Measurements from ENCODE around the gene NEURL1. TPM values are rescaled to one million over a fixed set of nuclear protein-coding genes. Genes with fewer than 3 reads are reported as not detected.
A peak's percentile ranks its signal among the peaks of the same experiment; 100 is the strongest.

The NEURL1 gene
- total RNA-seq, 4 donors from 2014 or later = 40.4 to 51.8 (median 45.8) TPM

GRCh38 chr10:103637011-103637410 lies 143.5 kb downstream of the NEURL1 start:
- H3K4me1 ChIP-seq = peaks cover 0 to 26% (median 0%) of the 10 kb centered on the region in 4 donors
- TF ChIP-seq POLR2A (IDR thresholded peaks at IDR 0.05) = no peak
- TF ChIP-seq, protein P1, sequence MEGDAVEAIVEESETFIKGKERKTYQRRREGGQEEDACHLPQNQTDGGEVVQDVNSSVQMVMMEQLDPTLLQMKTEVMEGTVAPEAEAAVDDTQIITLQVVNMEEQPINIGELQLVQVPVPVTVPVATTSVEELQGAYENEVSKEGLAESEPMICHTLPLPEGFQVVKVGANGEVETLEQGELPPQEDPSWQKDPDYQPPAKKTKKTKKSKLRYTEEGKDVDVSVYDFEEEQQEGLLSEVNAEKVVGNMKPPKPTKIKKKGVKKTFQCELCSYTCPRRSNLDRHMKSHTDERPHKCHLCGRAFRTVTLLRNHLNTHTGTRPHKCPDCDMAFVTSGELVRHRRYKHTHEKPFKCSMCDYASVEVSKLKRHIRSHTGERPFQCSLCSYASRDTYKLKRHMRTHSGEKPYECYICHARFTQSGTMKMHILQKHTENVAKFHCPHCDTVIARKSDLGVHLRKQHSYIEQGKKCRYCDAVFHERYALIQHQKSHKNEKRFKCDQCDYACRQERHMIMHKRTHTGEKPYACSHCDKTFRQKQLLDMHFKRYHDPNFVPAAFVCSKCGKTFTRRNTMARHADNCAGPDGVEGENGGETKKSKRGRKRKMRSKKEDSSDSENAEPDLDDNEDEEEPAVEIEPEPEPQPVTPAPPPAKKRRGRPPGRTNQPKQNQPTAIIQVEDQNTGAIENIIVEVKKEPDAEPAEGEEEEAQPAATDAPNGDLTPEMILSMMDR (IDR thresholded peaks at IDR 0.05) = no peak
- H3K4me3 ChIP-seq = no peak overlapping the region
- peak overlapping the region in 3 of 4 donors; percentile 52 to 82 (median 57) for H3K27ac ChIP-seq
- H3K36me3 ChIP-seq = no peaks in the 10 kb centered on the region
- H3K27me3 ChIP-seq = no peaks in the 10 kb centered on the region
- DNase-seq = no peak
- H3K9me3 ChIP-seq = no peaks in the 10 kb centered on the region

GRCh38 chr10:103637927-103638557 lies 144.5 kb downstream of the NEURL1 start:
- peak in 1 of 3 donors; percentile 64 for DNase-seq
- H3K9me3 ChIP-seq = no peaks in the 10 kb centered on the region
- no peak overlapping the region for H3K4me3 ChIP-seq
- H3K27ac ChIP-seq = peak overlapping the region; percentile 22 to 82 (median 54)
- no peak for TF ChIP-seq POLR2A (IDR thresholded peaks at IDR 0.05)
- TF ChIP-seq, protein P1 (IDR thresholded peaks at IDR 0.05) = no peak
- H3K36me3 ChIP-seq = no peaks in the 10 kb centered on the region
- H3K27me3 ChIP-seq = no peaks in the 10 kb centered on the region
- H3K4me1 ChIP-seq = peaks cover 0 to 26% (median 0%) of the 10 kb centered on the region in 4 donors

GRCh38 chr10:103638948-103639347 lies 145.4 kb downstream of the NEURL1 start:
- peak overlapping the region in 1 of 4 donors; percentile 82 for H3K27ac ChIP-seq
- H3K4me3 ChIP-seq = no peak overlapping the region
- H3K36me3 ChIP-seq = no peaks in the 10 kb centered on the region

GRCh38 chr10:103640436-103641181 lies 147.1 kb downstream of the NEURL1 start:
- peak overlapping the region in 2 of 4 donors; percentile 16 for H3K27ac ChIP-seq

More at GRCh38 chr10:103638948-103639347, 145.4 kb downstream of the NEURL1 start:
- Histone ChIP-seq H3K27me3 (no peaks in the 10 kb centered on the region), H3K9me3 (no peaks in the 10 kb centered on the region), H3K4me1 (peaks cover 0 to 26% (median 0%) of the 10 kb centered on the region in 4 donors)
- TF ChIP-seq, protein P1 (IDR thresholded peaks at IDR 0.05) = no peak
- TF ChIP-seq POLR2A (IDR thresholded peaks at IDR 0.05) = no peak
- DNase-seq = no peak

GRCh38 chr10:103641326-103641725 lies 147.8 kb downstream of the NEURL1 start:
- peaks cover 0 to 40% (median 0%) of the 10 kb centered on the region in 4 donors for H3K4me1 ChIP-seq

More at GRCh38 chr10:103640436-103641181, 147.1 kb downstream of the NEURL1 start:
- Histone ChIP-seq H3K4me1 (peaks cover 0 to 37% (median 0%) of the 10 kb centered on the region in 4 donors), H3K36me3 (no peaks in the 10 kb centered on the region), H3K9me3 (no peaks in the 10 kb centered on the region), H3K4me3 (no peak overlapping the region), H3K27me3 (no peaks in the 10 kb centered on the region)
- no peak for DNase-seq
- no peak for TF ChIP-seq POLR2A (IDR thresholded peaks at IDR 0.05)
- TF ChIP-seq, protein P1 (IDR thresholded peaks at IDR 0.05) = no peak

More at GRCh38 chr10:103641326-103641725, 147.8 kb downstream of the NEURL1 start:
- Histone ChIP-seq H3K36me3 (no peaks in the 10 kb centered on the region), H3K27me3 (no peaks in the 10 kb centered on the region), H3K9me3 (no peaks in the 10 kb centered on the region), H3K4me3 (no peak overlapping the region), H3K27ac (no peak overlapping the region)
- no peak for TF ChIP-seq POLR2A (IDR thresholded peaks at IDR 0.05)
- TF ChIP-seq, protein P1 (IDR thresholded peaks at IDR 0.05) = no peak
- DNase-seq = no peak

Other genes starting within 250 kb of the NEURL1 start
- gene RPEL1, start 247.8 kb upstream of the NEURL1 start, total RNA-seq = under 1 TPM in 2 of 4 donors, not detected in 2; 0.40 to 0.88 TPM
- gene INA, start 216.6 kb upstream of the NEURL1 start, total RNA-seq = 1 to 10 TPM in 1 of 4 donors, under 1 TPM in 1, not detected in 2; 0.35 to 1.1 TPM
- 10 to 100 TPM in 2 of 4 donors, 1 to 10 TPM in 2; 6.6 to 25.6 (median 10.1) TPM for gene PCGF6, start 142.6 kb upstream of the NEURL1 start, total RNA-seq
- gene TAF5, start 125.7 kb upstream of the NEURL1 start, total RNA-seq = 1 to 10 TPM; 3.6 to 7.0 (median 5.3) TPM
- 100 to 1,000 TPM in 3 of 4 donors, 10 to 100 TPM in 1; 78.6 to 235 (median 167) TPM for gene ATP5MK, start 97.2 kb upstream of the NEURL1 start, total RNA-seq
- gene PDCD11, start 97.1 kb upstream of the NEURL1 start, total RNA-seq = 10 to 100 TPM; 11.6 to 42.1 (median 19.0) TPM
- gene CALHM2, start 41.3 kb upstream of the NEURL1 start, total RNA-seq = 10 to 100 TPM in 3 of 4 donors, 1 to 10 TPM in 1; 8.6 to 33.8 (median 23.1) TPM
- under 1 TPM in 1 of 4 donors, not detected in 3; 0.85 TPM for gene CALHM1, start 34.8 kb upstream of the NEURL1 start, total RNA-seq
- not detected for gene CALHM3, start 14.5 kb upstream of the NEURL1 start, total RNA-seq

Data from Peyer's patch (tissue), 4 donors.